Ishikawa (cell line): ENCODE measurements around the gene ZBTB20.

Experiments used
- CEBPB ChIP-seq: IDR thresholded peaks from 2 replicates; pipeline ENCODE4 v1.6.1; 2012
- CREB1 ChIP-seq: IDR thresholded peaks from 2 replicates; pipeline ENCODE4 v1.6.1; 2012; ENCODE audit warnings: low read depth
- EGR1 ChIP-seq: IDR thresholded peaks from 2 replicates; pipeline ENCODE4 v1.6.1; 2012
- EP300 ChIP-seq: IDR thresholded peaks from 2 replicates; pipeline ENCODE4 v1.6.1; 2012; ENCODE audit warnings: borderline replicate concordance
- FOXM1 ChIP-seq: IDR thresholded peaks from 2 replicates; pipeline ENCODE4 v1.6.1; 2012; ENCODE audit warnings: low read depth, borderline replicate concordance
- NFIC ChIP-seq: IDR thresholded peaks from 2 replicates; pipeline ENCODE4 v1.6.1; 2012
- RAD21 ChIP-seq: IDR thresholded peaks from 2 replicates; pipeline ENCODE4 v1.6.1; 2012; ENCODE audit warnings: low read depth
- TAF1 ChIP-seq: IDR thresholded peaks from 2 replicates; pipeline ENCODE4 v1.6.1; 2012; ENCODE audit warnings: low read depth, mild to moderate bottlenecking
- TCF12 ChIP-seq: IDR thresholded peaks from 2 replicates; pipeline ENCODE4 v1.6.1; 2012; ENCODE audit warnings: low read depth
- TEAD4 ChIP-seq: IDR thresholded peaks from 2 replicates; pipeline ENCODE4 v1.6.1; 2012
- YY1 ChIP-seq: IDR thresholded peaks from 2 replicates; pipeline ENCODE4 v1.6.1; 2012; ENCODE audit warnings: low read depth
- ZBTB7A ChIP-seq: IDR thresholded peaks from 2 replicates; pipeline ENCODE4 v1.6.1; 2012; ENCODE audit warnings: low read depth
- TF ChIP-seq, protein P1 (sequence below): IDR thresholded peaks from 2 replicates; pipeline ENCODE4 v1.6.1; 2012
- TF ChIP-seq, protein P2 (sequence below): IDR thresholded peaks from 2 replicates; pipeline ENCODE4 v1.6.1; 2012
- TF ChIP-seq, protein P3 (sequence below): IDR thresholded peaks from 2 replicates; pipeline ENCODE4 v1.6.1; 2012; ENCODE audit warnings: low read depth, mild to moderate bottlenecking

The ZBTB20 gene

DNA sequence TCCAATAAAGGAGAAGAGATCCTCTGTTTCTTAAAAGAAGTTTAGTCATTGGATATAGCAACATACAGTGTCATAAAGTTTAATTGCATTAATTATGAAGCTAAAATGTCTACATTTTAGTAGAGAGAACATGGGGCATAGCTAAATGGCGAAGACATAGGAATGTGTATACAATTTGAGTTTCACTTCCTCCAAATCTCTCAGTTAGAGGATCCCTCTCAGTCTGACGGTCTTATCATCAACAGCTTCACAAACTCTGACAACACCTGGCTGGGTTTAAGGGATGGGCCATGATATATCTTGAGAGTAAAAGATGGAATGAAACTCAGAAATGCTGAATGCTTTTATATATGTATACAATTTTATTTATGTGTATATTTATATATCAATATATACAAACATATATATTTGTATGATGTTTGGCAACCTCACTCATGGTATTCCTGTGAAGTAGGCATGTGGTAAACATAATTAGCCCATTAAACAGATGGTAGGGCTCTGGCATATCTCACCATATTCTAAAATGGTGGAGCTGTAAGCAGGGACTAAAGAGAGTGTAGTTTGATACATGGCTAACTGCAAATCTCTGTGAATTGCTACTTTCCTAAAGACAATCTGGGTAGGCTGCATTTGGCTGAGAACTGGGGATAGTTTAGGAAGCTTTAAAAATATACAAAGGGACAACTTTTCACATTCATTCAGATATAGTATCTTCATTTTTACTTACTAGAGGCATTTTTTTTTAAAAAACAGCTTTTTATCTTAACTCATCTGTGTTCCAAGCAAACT, 741.7 kb downstream of the ZBTB20 start:
- no peak for TF ChIP-seq TCF12
- no peak for TF ChIP-seq TAF1
- no peak for TF ChIP-seq CREB1
- no peak for TF ChIP-seq ZBTB7A
- no peak for TF ChIP-seq EP300
- no peak for TF ChIP-seq NFIC
- TF ChIP-seq, protein P1, sequence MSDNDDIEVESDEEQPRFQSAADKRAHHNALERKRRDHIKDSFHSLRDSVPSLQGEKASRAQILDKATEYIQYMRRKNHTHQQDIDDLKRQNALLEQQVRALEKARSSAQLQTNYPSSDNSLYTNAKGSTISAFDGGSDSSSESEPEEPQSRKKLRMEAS, result no peak

DNA sequence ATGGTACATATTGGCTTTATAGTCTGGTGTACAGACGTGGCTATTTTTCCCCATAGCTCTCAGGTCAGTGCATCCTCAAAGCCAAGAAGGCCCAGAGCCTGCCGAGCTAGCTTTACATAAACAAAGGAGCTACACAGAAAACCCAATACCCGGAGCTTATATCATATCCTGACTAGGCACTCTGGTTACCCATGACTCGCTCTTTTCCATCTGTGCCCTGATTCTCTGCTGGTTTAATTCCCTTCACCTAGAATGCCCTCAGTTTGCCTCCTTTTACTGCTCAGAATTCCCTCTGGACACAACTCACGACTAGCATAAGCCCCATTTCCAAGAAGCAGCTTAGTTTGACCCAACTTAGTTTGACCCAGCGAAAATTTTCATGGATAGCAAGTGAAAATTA, 742.5 kb downstream of the ZBTB20 start:
- no peak for TF ChIP-seq FOXM1
- no peak for TF ChIP-seq ZBTB7A
- no peak for TF ChIP-seq CREB1
- TF ChIP-seq EP300, result no peak
- no peak for TF ChIP-seq TEAD4
- TF ChIP-seq TCF12, result no peak

DNA sequence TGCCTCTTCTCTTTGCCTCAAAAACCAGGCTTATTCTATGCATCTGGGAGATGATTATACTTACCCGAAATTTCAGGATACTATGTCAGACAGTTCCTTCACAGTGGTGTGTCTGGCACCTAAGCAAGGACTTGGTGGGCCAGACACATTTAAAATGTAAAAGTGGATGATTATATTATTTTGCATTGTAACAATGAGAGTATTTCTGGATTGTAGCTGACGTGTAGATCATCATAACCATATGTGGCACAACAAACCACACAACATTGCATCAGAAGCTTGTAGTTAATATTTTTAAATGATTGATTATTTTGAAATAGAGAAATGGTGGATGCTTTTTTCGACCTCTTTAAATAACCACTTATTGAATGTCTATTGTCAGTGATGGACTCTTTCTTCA, 744.2 kb downstream of the ZBTB20 start:
- TF ChIP-seq CEBPB (no peak), NFIC (no peak)

DNA sequence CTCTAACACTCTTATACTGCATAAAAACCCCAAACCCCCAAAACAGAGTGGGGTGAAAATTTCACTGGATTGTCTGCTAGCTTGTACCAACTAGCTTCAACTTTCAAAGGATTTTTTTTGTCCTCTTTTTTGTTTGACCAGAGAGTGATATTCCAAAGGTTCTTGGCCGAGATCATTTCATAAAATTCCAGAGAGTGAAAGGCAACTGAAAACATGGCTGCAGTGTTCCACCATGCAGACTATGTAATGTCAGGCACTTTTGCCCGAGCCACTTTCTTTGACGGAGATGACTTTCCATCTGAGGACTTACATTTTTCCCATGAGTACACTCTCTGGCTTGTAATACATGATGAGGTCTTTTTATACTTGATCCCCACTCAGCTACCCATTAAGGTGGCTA, 745.7 kb downstream of the ZBTB20 start:
- TF ChIP-seq, protein P2, sequence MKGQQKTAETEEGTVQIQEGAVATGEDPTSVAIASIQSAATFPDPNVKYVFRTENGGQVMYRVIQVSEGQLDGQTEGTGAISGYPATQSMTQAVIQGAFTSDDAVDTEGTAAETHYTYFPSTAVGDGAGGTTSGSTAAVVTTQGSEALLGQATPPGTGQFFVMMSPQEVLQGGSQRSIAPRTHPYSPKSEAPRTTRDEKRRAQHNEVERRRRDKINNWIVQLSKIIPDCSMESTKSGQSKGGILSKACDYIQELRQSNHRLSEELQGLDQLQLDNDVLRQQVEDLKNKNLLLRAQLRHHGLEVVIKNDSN, result no peak

DNA sequence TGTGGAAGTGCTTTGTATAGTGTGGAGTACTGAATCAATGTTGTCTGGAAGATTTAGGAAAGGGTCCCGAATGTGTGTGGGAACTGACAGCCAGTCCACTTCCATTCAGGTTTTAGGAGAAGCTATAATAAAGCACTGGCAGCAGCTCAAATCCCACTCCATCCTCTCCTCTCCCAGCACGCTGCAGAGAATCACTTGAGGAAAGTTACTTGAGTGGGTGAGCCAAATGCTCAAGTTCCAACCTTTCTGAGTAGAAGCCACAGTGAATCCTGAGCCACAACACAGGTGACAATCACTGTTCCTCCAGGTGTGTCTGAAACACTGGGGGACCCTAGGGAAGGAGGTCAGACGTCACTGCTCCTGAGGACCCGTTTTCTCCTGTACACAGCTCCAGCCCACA, 746.7 kb downstream of the ZBTB20 start:
- TF ChIP-seq, protein P2, result no peak
- TF ChIP-seq CREB1 (no peak), TEAD4 (no peak), NFIC (no peak), FOXM1 (no peak), EGR1 (no peak), TAF1 (no peak), EP300 (no peak), RAD21 (no peak), TCF12 (no peak), ZBTB7A (no peak), CEBPB (no peak), YY1 (no peak)
- TF ChIP-seq, protein P1, result no peak
- TF ChIP-seq, protein P3, sequence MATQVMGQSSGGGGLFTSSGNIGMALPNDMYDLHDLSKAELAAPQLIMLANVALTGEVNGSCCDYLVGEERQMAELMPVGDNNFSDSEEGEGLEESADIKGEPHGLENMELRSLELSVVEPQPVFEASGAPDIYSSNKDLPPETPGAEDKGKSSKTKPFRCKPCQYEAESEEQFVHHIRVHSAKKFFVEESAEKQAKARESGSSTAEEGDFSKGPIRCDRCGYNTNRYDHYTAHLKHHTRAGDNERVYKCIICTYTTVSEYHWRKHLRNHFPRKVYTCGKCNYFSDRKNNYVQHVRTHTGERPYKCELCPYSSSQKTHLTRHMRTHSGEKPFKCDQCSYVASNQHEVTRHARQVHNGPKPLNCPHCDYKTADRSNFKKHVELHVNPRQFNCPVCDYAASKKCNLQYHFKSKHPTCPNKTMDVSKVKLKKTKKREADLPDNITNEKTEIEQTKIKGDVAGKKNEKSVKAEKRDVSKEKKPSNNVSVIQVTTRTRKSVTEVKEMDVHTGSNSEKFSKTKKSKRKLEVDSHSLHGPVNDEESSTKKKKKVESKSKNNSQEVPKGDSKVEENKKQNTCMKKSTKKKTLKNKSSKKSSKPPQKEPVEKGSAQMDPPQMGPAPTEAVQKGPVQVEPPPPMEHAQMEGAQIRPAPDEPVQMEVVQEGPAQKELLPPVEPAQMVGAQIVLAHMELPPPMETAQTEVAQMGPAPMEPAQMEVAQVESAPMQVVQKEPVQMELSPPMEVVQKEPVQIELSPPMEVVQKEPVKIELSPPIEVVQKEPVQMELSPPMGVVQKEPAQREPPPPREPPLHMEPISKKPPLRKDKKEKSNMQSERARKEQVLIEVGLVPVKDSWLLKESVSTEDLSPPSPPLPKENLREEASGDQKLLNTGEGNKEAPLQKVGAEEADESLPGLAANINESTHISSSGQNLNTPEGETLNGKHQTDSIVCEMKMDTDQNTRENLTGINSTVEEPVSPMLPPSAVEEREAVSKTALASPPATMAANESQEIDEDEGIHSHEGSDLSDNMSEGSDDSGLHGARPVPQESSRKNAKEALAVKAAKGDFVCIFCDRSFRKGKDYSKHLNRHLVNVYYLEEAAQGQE, result no peak

DNA sequence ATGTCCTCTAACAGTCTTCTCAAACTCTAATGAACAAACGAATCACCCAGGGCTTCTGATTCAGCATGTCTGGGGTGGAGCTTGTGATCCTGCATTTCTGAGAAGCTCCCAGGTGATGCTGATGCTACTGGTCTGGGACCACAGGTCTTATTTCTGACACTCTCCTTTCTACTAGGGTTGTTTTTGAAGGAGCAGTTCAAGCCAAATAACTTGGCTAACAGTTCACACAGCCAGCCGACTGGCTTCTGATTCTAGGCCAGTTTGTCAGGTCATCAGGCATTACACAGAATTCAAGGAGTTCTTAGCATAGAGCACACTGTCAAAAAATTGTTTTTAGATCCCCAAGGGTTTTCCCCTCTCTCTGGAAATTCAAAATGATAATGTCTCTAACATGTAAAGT, 752.5 kb downstream of the ZBTB20 start:
- no peak for TF ChIP-seq TEAD4
- TF ChIP-seq, protein P2, result no peak
- no peak for TF ChIP-seq RAD21
- no peak for TF ChIP-seq YY1

DNA sequence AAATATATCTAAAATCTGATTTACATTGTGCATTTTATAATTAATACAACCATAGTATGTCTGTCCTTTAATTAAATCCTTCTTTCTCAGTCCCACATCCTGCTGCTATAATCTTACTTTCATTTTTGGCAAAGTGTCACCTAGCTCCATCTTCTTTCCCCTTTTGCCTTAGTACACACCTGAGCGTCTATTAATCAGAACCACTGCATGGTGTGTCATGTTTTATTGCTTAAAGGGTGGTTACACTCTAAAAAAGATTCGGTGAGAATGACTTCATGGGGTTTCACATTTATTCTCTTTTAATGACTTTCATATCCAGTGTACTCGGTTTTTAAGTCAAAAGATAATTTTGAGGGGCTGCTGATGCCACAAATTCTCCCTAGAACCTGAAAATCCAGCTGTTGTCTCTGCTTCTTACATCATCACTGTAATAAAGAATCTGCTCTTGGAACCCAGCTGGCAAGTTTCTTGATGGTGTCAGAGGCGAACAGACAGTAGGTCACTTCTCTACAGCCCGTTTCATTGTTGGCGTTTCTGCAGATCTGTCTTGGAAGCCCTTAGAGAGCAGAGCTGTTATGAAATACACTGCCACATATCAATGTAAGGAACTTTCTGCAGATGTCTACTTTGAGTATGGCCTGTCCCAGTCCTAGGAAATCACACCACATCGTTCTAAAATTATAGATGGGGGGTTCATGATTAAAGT, 753.6 kb downstream of the ZBTB20 start:
- TF ChIP-seq ZBTB7A (no peak), TEAD4 (no peak), EP300 (no peak), RAD21 (no peak), TAF1 (no peak), NFIC (no peak), FOXM1 (no peak), CREB1 (no peak), YY1 (no peak), EGR1 (no peak), TCF12 (no peak), CEBPB (no peak)
- TF ChIP-seq, protein P1, result no peak
- TF ChIP-seq, protein P2, result no peak
- TF ChIP-seq, protein P3, result no peak
